Amniotic epithelial cell (primary cell): Measurements from ENCODE around the gene ELP4.
"Not testable (repeated sequence)": the region's sequence is repeated elsewhere in the genome, so short reads cannot be mapped to it uniquely, and the experiment has no call there.

Experiments
- DNase-seq: peaks from one replicate; pipeline ENCODE4 v3.0.0-alpha.2; 2010; ENCODE audit warnings: low read depth

ELP4 gene

DNA sequence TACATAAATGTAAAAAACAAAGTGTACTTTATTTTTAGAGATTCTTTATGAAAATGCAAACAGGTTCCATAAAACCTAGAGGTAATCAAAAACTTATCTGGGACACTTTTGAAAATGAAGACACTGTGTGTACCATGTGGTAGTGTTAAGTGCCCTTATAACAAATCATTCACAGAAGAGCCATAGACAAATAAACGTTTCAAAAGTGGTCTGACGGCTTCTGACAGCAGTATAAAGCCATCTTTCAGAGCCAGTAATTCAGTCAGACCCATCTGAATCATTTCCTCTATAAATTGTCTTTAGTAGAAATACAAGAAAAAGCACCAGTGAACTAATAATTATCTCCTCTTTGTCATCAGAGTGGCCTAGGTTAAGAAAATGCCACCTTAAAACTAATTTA lies 201.6 kb downstream of the ELP4 start:
- no peak for DNase-seq

- DNase-seq: no peak
These were observed 203.3 kb downstream of the ELP4 start for GRCh38 chr11:31712851-31713250.

DNA sequence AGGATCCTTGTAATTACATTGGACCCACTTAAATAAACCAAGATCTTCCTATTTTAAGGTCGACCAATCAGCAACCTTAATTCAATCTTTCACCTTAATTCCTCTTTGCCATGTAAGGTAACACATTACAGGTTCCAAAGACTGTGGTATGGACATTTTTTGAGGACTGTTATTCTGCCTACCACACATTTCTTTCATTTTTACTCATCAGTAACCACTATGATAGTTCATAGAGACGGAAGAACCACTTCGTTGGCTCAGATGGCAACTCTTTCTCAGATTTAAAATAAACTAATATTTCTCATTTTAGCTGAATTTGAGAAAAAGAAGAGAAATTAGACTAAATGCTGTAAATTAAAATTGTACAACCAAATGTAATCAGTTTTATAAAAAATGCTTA lies 205.3 kb downstream of the ELP4 start:
- DNase-seq: no peak

DNA sequence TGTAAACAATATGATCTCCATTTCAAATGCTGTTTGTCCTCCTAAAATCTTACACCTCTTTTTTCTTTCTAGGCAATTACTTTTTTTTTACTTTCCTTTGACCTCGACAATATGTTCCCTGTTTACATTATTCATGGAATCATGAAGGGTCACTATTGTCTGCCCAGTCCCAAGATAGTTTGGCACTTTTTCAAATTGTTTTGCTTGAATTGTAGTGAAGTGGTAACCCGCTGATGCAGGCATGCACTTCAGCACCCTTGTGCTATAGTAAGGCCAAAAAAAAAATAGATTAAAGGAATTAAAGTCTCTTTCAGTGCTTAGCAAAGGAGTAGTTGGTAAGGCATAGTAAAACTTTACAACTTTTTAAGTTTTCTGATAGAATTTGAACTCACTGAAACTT lies 210.7 kb downstream of the ELP4 start:
- DNase-seq: no peak

DNA sequence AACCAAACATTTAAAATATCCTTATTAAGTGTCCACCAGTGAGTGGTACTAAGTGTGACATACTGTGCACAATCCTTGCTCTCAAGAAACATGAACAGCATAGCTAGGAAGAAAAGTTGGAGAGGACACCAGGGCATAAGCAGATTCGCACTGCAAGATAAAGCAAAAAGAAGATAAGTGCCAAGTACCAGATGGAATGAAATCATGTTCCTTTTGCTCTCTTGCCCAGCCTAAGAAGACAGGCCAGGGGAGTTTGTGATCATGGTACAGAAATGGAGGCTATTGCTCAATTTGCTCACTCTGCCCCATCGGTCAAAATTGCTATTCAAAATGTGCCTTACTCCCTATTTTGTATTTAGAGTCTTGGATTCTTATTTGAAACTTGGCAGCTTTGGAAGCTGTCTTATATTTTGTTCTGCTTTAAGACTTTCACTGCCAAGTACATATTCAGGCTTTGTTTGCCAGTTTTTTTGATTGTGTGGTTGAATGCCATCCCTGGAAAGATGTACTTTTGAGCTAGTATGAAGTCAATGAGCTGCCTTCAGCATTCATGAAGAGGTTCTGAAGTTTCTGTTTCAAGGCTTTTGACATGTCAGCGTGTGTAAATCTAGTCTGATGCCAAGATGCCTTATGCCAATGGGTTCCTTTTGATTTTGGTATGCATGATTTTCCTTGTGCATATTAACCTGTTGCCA lies 211.3 kb downstream of the ELP4 start:
- no peak for DNase-seq

DNA sequence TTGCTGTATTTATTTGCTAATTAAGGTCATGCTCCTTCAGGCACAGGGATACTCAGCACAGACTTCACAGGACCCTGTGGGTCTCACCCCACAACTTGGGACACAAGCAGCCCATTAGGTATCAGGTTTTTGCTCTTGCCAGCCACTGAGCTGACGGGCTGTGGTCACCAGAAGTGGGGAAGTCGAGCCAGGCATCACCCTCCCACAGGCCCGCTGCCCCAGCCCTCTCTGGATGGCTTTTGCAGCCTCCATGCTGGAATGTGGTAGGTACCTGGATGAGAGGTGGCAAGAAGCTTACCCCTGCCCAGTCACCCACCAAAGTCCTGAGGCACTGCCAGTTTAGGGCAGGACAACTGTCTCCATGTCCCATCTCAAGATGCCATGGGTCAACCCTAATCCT lies 213.2 kb downstream of the ELP4 start:
- DNase-seq: no peak

- peak; percentile 4 for DNase-seq
These were observed 215.6 kb downstream of the ELP4 start for GRCh38 chr11:31725176-31725575.

DNA sequence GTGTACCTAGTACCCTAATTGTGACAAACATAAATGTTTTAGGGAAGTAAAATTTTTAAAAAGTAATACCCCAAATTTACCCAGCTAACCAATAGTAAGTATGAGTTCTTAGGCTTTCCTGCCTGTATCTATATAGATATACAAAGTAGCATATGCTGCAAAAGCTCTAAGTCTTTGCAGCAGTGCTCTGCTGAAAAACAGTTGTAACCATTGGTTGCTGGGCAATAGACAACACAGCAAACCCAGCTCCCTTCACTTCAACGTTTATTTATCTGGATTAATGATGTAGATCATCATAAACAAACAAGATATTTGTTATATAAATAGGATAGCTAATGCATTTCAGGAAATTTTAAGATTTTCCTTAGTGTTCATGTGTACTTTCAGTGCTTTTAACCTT lies 218.9 kb downstream of the ELP4 start:
- no peak for DNase-seq

GRCh38 chr11:31740131-31740530 lies 230.6 kb downstream of the ELP4 start:
- DNase-seq: no peak

DNA sequence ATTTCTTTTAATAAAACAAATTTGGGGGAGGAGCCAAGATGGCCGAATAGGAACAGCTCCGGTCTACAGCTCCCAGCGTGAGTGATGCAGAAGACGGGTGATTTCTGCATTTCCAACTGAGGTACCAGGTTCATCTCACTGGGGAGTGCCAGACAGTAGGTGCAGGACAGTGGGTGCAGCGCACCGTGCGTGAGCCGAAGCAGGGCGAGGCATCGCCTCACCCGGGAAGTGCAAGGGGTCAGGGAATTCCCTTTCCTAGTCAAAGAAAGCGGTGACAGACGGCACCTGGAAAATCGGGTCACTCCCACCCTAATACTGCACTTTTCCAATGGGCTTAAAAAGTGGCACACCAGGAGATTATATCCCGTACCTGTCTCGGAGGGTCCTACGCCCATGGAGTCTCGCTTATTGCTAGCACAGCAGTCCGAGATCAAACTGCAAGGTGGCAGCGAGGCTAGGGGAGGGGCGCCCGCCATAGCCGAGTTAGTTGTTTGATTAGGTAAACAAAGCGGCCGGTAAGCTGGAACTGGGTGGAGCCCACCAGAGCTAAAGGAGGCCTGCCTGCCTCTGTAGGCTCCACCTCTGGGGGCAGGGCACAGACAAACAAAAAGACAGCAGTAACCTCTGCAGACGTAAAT lies 231.3 kb downstream of the ELP4 start:
- not testable (repeated sequence) for DNase-seq

DNA sequence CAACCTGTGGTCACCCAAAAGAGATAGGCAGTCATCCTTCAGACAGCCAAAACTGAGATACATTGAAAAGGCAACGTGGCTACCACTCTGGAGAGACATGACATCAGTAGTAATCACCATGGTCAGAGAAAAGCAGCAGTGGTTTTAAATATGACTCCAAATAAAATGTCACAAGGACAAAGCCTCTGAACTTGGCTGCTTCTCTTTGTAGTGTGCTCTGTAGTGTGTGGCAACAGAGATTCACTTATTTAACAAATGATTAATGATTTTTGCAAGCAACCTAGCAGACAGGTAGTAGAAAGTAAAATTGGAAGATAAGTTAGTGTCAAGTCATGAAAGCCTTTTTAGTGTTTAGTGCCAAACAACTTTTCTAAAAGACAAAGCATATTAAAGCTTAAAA lies 238.0 kb downstream of the ELP4 start:
- no peak for DNase-seq

DNA sequence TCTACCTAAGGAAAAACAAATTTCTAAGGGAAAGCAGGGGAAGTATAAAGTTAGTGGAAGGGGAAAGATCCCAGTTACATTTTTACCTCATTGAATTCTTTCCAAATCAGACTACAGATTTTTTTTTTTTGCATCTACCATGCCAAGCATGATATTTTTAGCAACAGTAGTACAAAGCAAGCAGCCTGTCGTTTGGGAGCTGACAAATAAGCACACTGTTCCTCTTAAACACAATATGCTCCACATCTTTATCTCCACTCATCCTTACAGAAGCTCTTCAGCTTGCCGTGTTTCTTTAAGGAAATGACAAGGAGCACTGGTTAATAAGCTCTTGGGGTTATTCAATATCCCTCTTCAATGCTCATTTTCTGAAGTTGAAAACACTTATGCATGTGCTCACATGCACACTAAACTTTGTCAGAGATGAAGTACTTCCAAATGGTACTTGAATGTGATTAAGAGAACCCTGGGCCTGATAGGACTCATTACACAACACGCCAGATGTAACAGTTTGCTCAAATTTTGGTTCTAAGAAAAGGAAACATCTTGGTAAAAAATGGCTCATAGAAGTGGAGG lies 247.8 kb downstream of the ELP4 start:
- no peak for DNase-seq

- no peak for DNase-seq
These were observed 252.1 kb downstream of the ELP4 start for GRCh38 chr11:31761636-31762035.

GRCh38 chr11:31763296-31763695 lies 253.7 kb downstream of the ELP4 start:
- no peak for DNase-seq

GRCh38 chr11:31764261-31764660 lies 254.7 kb downstream of the ELP4 start:
- DNase-seq: no peak

GRCh38 chr11:31764766-31765165 lies 255.2 kb downstream of the ELP4 start:
- DNase-seq: no peak

DNA sequence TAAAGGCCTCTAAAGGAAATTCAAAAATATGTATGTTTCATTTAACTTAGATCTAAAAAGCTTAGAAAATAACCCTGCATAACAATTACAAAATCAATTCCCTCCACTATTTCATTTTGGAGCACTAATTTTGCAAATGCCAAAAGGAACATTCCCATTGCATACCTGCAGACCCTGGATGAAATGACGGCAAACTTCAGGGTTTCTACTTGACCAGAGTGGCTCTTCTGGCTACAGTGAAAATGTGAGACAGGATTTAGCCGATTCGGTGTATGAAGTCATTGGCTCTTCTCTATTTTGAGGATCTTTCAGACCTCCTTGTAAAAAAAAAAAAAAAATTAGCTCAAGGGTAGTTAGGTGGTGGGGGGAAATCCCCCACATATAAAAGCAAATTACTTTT lies 257.5 kb downstream of the ELP4 start:
- no peak for DNase-seq

DNA sequence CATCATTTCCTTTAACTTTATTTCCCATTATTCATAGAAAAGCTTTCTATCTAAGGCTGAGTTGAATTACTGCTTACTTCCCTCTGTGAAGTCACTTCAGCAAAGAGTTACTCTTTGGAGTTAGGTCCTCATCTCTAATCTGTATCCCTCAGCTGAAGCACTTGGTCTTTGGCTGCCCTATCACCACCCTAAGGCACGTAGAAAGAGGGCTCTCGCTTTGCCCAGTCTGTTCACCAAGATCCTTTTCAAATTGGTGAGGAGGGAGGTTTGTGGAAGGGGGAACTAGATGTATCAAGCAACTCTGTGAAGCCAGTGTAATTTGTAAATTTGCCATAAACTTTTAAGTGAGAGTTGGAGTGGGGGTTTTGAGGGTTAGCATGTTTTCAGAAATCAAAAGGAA lies 258.1 kb downstream of the ELP4 start:
- DNase-seq: no peak

- no peak for DNase-seq
These were observed 259.4 kb downstream of the ELP4 start for GRCh38 chr11:31768749-31769640.

DNA sequence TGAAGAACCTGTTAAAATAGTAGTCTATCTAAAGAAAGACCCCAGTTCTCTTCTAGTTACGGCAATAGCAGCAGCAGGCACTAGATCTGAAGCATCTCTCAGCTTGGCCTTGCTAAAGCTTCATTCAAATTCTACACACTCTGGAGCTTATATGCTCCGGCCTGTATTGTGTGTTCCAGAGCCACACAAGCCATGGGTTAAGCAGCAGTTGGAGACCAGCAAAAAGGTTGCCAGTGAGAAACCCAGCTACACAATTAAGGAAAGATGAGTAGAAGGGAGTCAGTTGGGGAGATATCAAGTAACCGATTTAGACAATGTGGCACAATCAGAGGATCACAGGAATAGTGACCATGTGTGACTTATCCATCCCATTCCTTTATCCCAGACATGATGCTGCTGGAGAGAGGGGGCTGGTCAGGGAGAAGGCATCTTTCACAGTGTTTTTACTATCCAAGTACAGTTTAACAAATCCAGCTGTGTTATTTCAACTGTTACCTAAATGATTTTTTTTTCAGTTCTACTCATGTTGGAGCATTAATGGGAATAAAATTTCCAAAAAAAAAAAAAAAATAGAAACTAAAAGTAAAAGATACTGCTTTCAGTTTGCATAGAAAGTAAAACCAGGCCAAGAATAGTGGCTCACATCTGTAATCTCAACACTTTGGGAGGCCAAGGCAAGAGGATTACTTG lies 260.6 kb downstream of the ELP4 start:
- DNase-seq: no peak

GRCh38 chr11:31772412-31772811 lies 262.8 kb downstream of the ELP4 start:
- DNase-seq: no peak

GRCh38 chr11:31779374-31779791 lies 269.8 kb downstream of the ELP4 start:
- no peak for DNase-seq
